Erythroblast (primary cell): ENCODE measurements around the gene PODN.

ENCODE experiments used
- GATA1 ChIP-seq: IDR thresholded peaks from 2 replicates; pipeline ENCODE4 v1.6.1; 2011; ENCODE audit warnings: low read depth, mild to moderate bottlenecking, control low read depth, low read length, moderate library complexity
- POLR2A ChIP-seq: IDR thresholded peaks from 2 replicates; pipeline ENCODE4 v1.6.1; 2011; ENCODE audit warnings: mild to moderate bottlenecking, low read length

DNA sequence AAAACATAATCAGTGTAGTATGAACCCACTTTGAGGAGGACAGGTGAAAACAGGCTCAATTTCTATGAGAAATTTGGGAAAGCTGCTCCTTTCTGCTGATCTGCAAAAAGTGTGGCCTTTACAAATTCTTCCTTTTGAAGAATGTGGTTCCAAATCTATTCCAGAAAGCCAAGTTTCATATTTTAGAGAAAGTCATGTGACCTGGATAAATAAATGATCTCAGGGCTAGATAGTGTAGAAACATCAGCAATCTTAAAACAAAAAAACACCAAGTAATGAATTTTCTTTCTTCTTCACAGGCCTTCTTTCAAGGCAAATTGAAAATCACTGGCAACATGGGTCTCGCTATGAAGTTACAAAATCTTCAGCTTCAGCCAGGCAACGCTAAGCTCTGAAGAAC is 11.7 kb upstream of the PODN start:
- no peak for TF ChIP-seq POLR2A
- no peak for TF ChIP-seq GATA1
